GM18907 (cell line): ENCODE measurements around the gene THRAP3.
A peak's percentile ranks its signal among the peaks of the same experiment; 100 is the strongest.

Experiments
- ATAC-seq: cut with Tn5 transposase; IDR thresholded peaks from one replicate; pipeline ENCODE4 v1.9.1; 2021; ENCODE audit warnings: mild to moderate bottlenecking, moderate library complexity; ENCODE audit not compliant: unreplicated experiment

Gene THRAP3

GRCh38 chr1:36295390-36295789, 71.1 kb downstream of the THRAP3 start:
- no peak for ATAC-seq

- ATAC-seq, result no peak
These were observed 72.8 kb downstream of the THRAP3 start for GRCh38 chr1:36297062-36297461.

GRCh38 chr1:36298640-36299039, 74.4 kb downstream of the THRAP3 start:
- no peak for ATAC-seq

GRCh38 chr1:36300526-36300925, 76.3 kb downstream of the THRAP3 start:
- ATAC-seq, result no peak

GRCh38 chr1:36301220-36301619, 77.0 kb downstream of the THRAP3 start:
- no peak for ATAC-seq

- ATAC-seq, result no peak
These were observed 79.0 kb downstream of the THRAP3 start for GRCh38 chr1:36303244-36303643.

GRCh38 chr1:36303650-36304360, 79.6 kb downstream of the THRAP3 start:
- ATAC-seq, result no peak

- ATAC-seq, result no peak
These were observed 80.3 kb downstream of the THRAP3 start for GRCh38 chr1:36304521-36304920.

- no peak for ATAC-seq
These were observed 81.0 kb downstream of the THRAP3 start for GRCh38 chr1:36304970-36305914.

- no peak for ATAC-seq
These were observed 81.6 kb downstream of the THRAP3 start for GRCh38 chr1:36305915-36306209.

GRCh38 chr1:36306210-36306901, 82.1 kb downstream of the THRAP3 start, which contains the start of gene SH3D21:
Gene SH3D21, plus strand, starts transcription at chr1:36306368. Its CDS starts 53 bp downstream, at chr1:36306421.
- ATAC-seq, result peak; percentile 37

- peak; percentile 94 for ATAC-seq
These were observed 82.7 kb downstream of the THRAP3 start for GRCh38 chr1:36306902-36307456.

- ATAC-seq, result no peak
These were observed 83.5 kb downstream of the THRAP3 start for GRCh38 chr1:36307601-36308330.

GRCh38 chr1:36309397-36309796, 85.2 kb downstream of the THRAP3 start:
- no peak for ATAC-seq

- no peak for ATAC-seq
These were observed 96.1 kb downstream of the THRAP3 start for GRCh38 chr1:36320291-36320761.

GRCh38 chr1:36320767-36321118, 96.5 kb downstream of the THRAP3 start:
- no peak for ATAC-seq

GRCh38 chr1:36321119-36321951, 97.1 kb downstream of the THRAP3 start:
- no peak for ATAC-seq

GRCh38 chr1:36322041-36322785, 98.0 kb downstream of the THRAP3 start:
- ATAC-seq, result no peak
